H4 (cell line): ENCODE measurements around the gene CRB2. TPM values are rescaled to one million over a fixed set of nuclear protein-coding genes. Genes with fewer than 3 reads are reported as not detected.

Experiments used
- DNase-seq: peaks from one replicate; pipeline ENCODE4 v3.0.0-alpha.2; 2015; ENCODE audit warnings: low spot score
- total RNA-seq: library from RNA; depleted of rRNA; stranded (reverse); fragments of >200 nt; shearing (Covaris generic); gene quantifications from 2 replicates; pipeline ENCODE4 v1.2.3, GENCODE V29; 2014

The CRB2 gene
- total RNA-seq, 1 experiment from 2014 or later = not detected

DNA sequence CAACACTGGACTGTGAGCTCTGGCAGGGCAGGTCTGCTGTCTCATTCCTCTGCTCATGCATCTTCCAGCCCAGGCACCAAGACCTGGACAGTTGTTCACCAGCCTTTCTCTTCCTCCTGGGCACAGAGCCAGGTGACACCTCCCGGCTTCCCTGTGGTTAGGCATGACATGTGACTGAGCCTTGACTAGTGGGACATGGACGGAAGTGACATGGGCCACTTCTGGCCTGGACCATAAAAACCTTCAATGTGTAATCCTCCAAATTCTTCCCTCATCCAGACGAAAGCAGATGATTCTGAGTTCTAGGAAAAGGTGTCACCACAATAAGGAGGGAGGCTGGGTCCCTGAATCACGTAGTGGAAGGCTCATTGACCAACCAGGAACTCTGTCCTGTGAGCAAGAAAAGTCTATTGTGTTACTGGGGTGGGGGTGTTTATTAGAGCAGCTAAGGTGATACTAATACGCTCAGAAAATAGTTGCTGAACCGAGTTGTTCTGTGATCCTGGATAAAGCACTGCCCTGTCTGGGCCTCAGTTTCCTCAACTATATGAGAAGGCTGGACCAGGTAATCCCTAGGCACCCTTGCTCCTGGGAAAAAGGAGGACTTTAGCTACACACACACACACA is 26.6 kb upstream of the CRB2 start:
- peak; percentile 82 for DNase-seq

DNA sequence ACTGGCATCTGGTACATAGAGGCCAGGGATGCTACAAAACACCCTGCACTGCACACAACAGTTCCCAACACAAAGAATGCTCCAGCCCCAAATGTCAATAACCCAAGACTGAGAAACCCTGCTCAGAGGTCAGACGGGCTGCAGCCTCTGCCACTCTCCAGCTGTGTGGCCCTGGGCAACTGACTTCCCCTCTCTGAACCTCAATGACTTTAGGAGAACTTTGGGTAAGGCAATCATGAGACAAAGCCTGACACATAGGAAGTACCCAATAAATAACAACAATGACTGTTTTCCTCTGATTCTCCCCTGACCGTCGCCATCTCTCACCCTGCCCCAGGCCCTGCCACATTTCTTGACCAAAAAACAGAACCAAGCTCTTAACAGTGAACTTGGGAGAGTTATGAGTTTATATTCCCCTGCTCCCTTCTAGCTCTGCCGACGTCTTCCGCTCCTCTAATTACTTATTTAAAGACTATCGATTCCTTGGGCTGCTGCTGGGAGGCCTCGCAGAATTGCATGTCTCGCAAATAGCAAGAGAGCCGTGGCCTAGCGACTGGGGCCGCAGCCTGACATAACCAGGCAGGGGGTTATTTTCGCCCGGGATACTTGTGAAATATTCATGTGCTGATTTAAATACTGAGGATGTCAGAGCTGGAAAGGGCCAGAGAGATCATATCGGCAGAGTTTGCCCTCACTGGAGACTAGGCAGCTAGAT is 24.5 kb upstream of the CRB2 start:
- no peak for DNase-seq

DNA sequence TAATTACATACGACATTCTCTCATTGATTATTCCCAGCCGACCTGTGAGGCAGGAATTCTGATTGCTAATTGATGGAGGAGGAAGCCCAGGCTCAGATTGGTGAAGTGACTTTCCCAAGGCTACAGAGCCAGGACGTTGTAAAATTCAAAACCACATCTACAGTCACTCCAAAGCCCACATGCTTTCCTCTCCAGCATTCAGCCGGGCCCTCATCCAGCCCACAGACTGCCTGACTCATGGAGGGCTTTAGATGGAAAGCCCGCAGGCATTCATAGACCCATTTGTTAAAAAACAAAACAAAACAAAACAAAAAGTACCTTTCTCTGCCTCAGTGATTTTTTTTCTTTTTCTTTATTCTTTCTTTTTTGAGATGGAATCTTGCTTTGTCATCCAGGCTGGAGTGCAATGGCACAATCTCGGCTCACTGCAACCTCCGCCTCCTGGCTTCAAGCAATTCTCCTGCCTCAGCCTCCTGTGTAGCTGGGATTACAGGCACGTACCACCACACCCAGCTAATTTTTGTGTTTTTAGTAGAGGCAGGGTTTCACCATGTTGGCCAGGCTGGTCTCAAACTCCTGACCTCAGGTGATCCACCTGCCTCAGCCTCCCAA is 22.8 kb upstream of the CRB2 start:
- DNase-seq = peak; percentile 84

DNA sequence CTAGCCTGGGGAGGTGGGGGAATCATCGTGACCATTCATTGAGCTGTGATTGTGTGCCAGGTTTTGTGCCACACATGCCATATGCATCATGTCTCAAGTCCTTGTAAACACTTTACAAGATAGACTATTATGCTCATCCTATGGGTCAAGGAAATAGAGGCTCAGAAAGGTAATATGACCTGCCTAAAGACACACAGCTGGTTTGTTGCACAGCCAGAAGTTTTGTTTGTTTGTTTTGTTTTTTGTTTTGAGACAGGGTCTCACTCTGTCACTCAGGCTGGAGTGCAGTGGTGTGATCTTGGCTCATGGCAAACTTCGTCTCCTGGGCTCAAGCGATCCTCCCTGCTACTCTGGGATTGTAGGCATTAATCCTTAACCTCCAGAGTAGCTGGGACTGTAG is 21.4 kb upstream of the CRB2 start:
- DNase-seq = no peak

DNA sequence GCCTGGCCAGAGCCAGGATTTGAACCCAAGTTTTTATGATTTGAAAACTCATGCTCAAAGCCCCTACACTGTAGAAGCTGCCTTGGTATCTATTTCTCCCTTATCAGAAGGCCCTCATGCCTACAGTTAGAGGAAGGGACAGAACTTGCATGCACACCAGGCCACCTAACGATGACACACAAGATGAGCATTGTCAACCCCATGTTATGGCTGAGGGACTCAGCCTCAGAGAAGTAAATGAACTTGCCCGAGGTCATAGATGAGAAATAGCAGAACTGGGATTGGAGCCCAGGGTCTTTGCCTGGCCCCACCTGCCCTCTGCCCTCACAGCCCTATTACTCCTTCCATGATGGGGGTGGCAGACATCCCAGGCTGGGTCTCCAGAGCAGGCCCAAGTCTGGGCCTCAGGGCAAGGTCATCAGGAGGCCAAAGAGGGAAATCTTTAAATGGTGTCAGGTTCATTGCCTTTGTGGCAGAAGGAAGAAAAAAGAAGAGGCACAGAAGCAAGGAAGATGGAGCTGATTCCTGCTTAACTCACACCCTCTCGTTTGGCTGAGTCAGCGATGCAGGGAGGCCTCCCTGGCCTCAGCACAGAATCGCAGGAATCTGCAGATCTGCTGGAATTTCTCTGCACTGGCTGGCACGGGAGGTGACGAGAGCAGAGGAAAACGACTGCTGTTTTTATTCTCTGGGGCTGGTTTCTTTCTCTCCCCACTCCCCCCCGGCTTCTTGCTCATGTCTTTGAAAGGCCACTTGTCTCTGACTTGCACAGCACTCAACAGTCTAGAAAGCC is 20.6 kb upstream of the CRB2 start:
- DNase-seq = peak; percentile 73

DNA sequence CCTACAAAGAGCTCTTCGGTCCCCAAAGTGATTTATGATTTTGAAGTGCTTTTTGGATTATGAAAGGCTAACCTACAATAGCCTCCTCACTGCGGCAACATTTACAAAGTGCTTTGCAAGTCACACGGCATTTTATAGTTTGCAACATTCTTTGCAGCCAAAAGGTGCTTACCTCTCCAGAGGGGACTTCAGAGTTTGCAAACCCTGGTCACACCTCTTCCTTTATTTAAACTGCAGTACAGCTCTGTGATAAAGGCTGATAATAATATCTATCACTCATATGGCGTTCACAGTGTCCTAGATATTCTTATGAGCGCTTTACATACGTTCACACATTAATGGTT is 20.0 kb upstream of the CRB2 start:
- no peak for DNase-seq

DNA sequence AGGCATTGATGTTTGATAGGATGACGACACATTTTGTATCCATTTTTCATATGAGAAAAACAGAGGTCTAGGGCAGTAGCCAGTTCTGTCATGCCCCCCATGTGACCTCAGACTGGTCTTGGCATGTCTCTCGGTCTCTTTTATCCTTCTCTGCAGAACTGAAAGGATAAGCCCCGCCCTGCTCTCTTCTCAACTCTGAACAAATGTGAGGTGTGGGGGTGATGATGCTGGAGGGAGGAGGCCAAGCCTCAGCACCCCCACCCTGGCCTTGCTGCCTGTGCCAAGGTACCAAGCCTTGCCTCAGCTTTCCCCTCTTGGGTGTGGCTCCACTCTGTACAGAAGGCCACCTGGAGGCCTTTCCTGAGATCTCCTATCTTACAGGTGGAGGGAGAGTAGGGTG is 19.5 kb upstream of the CRB2 start:
- DNase-seq = no peak

DNA sequence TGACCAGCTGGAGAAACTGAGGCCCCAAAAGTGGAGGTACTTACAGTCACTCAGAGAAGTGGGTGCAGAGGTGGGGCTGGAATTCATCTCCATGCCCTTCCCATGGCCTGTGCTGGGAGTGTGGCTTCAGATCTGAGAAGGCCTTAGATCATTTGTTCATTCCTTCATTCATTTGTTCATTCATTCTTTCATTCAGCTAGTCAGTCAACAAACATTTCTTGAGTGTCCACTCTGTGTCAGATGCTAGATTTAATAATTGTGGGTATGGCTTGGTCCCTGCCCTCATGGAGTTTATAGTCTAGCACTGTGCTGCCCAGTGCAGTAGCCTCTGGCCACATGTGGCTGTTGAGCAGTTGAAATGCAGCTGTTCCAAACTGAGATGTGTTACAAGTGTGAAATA is 19.0 kb upstream of the CRB2 start:
- DNase-seq = no peak

DNA sequence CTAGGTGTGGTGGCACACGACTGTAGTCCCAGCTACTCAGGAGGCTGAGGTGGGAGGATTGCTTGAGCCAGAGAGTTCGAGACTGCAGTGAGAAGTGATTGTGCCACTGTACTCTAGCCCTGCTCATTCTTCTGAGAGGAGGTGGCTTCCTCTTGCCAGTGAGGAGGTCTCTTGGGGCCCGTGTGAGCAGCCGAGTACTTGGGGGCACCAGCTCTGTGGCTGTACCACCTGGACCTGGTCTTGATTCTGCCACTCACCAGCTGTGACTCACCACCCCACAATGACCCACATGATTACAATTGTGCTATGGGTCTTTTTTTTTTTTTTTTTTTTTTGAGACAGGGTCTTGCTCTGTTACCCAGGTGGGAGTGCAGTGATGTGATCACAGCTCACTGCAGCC is 18.0 kb upstream of the CRB2 start:
- no peak for DNase-seq

DNA sequence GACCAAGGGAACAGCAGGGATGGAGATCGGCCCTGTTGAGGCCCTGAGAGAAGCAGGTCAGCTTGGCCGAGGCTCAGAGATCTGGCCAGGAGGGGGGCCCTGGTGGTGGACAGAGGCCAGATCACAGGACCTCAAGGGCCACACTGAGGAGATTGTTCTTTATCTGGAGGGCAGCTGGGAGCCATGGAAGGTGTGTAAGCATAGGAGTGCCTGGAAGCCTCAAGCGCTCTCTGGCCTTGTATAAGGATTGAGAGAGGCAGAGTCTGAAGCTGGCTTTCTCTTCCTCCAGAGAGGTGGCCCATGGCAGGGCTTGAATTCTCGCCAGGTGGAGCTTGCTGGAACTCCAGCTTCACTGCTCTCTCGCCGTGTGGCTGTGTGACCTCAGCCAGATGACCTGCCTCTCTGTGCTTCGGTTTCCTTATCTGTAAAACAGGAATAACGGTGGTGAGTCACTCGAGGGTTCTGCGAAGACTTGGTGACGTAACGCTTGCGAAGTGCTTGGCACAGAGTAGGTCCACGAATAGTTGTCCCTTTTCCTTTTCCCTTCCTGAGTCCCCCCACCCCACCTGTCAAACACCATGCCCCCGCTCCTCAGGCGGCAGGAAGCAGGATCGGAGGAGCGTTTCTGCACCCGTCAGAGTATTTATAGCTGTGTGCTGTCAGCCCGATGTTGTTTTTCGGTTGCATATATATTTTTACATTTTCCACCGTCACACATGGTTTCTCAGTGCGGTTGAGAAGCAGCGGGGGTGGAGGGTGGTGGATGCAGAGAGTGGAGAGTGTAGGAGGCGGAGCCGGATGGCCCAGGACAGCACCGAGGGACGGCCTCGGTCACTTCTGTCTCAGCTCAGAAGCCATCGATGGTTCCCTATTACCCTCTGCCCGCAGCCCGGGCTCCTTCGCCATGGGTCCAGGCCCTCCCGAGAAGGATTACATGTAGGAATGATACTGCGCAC is 17.0 kb upstream of the CRB2 start:
- DNase-seq = no peak

DNA sequence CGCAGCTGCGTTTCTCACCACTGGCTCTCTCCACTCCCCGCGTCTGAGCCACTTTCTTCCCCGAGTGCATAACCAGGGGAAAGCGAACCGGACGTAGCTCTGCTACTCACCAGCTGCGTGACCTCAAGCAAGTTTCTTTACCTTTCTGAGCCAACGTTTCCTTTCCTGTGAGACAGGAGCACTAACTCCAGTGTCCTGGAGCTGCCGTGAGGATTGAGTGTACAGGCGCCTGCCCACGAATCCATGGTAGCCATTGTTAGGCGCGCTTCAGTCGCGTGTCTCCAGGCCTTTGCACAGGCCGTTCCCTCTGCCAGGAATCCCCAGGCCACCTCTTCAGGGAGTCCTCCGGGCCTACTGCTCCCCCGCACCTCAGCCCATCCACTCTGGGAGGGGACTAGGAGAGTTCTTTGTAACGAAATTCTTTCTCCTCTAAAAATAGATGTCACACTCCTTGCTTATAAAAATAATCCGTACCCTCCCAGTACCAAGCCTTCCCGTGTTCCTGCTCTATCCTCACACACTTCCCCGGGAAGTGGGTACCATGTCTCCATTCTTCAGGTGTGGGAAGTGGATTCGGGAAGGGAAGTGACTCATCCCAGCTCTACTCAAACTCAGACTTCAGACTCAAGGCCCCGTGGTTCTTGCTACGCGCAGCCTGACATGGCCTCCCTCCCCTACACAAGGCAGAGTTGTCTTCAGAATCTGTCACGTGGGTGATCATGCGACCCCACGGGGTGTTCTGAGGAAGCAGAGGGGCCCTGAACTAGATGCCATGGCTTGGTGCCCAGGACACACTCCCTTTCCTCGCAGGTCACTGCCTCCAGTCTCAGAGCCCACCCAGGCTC is 16.1 kb upstream of the CRB2 start:
- peak; percentile 46 for DNase-seq

DNA sequence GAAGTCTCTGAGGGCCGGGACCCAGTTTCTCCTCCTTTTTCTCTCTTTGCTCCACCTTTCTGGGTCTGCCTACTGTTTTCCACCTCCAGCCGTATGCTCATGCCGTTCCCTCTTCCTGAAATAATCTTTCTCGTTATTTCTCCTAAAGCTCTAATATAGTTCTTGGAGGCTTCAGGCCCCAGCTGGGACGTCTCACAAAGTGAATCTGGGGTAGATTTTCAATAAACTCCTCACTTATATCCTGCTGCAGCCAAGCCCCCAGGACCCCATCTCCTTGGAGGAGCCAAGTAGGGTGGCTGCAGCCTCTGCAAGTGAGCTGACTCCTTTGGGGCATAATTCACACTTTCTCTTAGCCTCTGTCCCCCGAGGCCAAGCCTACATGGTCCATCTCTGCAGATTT is 14.2 kb upstream of the CRB2 start:
- DNase-seq = no peak

DNA sequence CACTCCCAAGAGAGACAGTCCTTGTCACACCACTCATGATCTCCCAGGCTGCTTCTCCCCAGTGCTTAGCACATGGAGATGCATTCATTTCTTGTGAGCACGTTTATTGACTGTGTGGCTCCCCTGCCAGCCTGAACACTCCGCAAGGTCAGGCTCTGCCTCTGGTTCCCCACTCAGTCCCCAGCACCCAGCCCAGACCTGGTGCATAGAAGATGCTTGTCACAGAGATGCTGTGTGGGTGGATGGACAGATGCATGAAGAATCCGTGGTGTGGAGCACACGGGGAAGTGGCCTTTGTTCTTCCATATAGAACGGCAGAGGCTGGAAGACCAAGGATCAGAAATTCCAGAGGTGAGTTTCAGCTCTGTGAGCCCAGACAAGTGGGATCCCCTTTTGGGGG is 13.8 kb upstream of the CRB2 start:
- DNase-seq = no peak

DNA sequence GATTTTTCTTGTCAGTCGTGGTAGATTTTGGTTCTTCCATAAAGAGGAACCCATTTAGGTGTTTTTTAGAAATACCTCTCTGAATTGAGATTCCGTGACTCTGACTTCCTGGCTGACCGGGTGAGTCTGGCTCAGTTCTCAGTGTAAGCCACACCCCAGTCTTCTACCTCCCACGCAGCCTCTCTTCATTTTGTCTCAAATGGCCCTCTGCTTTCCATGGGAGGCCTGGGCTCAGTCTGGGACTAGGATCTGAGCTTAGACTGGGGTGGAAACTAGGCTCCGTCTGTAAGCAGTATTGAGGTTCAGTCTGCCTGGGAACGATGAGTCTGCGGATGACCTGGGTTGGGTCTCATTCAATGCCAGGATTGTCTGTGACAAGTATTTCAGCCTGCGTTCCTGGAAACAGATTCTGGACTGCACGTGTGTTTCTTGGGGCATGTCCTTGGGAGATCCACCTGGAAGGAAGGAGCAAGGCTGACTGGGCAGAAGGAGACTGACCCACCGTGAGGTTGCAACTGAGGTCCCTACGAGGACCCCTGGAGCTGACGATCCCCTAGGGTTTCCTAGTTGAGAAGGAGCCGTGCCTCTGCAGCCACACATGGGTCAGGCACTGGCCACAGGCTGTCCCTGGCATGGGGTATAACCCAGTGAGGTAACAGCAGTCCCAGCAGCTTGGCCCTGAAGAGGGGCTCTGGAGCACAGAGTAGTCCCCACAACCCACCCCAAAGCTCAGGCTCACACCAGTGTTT is 12.4 kb upstream of the CRB2 start:
- no peak for DNase-seq

DNA sequence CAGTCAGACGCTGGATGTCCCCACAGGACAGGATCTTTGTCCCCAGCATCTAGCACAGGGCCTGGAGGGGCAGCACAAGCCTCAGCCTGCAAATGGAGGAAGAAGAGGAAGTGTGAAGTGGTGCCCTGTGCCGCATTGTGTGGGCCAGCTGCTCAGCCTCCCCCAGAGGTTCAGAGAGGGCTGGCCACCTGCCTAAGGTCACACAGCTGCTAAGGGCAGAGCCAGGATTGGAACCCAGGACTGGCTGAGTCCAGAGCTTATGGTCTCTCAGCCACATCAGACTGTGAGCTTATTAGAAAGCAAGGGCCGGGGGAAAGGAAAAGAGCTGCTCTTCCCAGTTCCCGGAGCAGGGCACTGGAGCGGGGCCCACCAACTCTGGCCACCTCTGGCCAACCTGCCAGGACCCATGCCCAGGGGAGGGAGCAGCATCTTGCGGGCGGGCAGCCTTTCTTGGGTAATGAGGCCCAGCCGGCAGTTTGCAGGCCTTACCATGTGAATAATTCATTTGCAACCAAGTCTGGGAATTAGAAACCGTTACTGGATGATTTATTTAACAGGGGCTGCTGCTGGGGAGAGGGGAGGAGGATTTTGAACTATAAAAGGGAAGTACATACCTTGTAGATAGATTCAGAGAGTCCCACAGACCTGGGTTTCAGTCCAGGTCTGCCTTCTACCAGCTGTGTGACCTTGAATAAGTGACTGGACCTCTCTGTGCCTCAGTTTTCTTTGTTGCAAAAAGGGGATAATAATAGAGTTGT is 11.6 kb upstream of the CRB2 start:
- DNase-seq = no peak

DNA sequence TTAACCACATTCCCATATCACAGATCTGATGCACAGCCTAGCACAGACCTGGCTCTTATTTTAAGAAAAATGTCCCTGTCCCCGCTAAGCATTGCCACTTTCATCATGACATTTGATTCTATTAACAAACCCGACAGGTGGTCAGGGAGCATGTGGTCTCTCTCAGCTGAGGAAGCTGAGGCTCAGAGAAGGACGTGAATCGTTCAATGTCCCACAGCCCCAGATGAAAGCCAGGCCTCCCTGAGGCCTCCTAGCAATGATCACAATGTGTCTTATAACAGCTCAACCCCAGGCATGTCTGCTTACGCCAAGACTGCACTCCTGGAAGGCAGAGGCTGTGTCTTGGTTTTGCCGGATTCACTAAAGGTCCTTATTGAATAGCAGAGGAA is 10.4 kb upstream of the CRB2 start:
- no peak for DNase-seq

DNA sequence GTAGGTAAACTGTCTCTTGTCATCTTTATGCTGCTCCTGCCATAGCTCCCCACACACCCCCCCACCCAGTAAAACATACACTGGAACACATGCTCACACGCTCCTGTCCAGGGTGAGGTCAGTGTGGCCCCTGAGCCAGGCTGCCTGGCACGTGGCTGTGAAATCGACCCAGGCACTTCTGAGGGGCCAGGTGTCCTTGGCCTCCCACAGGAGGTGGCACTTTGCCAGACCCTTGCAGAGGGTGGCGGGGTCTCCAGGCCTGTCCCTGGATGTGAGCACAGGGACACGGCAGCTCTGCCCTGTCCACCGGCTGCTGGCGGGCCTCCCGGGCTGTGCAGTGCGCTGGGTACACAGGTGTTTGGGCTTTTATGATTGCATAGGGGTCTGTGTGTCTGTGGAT is 10.0 kb upstream of the CRB2 start:
- DNase-seq = no peak

DNA sequence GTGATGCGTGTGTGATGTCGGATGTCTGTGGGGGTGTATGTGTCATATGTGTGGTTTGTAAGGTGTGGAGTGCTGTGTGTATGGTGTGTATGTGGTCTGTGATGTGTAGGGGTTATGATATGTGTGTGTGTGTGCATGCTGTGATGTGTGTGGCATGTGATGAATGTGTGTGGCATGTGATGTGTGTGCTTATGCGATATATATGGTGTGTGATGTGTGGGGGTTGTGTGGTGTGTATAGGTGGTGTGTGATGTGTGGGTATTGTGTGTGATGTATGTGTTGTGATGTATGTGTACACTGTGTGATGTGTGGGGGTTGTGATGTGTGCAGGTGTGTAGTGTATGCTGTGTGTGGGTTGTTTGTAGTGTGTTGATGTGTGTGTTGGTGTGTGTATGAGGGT is 9.2 kb upstream of the CRB2 start:
- DNase-seq = no peak
